Measurements from ENCODE around the gene C2orf78. TPM values are rescaled to one million over a fixed set of nuclear protein-coding genes. Genes with fewer than 3 reads are reported as not detected.
A peak's percentile ranks its signal among the peaks of the same experiment; 100 is the strongest.
"Not testable (repeated sequence)": the region's sequence is repeated elsewhere in the genome, so short reads cannot be mapped to it uniquely, and the experiment has no call there.

The C2orf78 gene, protein sequence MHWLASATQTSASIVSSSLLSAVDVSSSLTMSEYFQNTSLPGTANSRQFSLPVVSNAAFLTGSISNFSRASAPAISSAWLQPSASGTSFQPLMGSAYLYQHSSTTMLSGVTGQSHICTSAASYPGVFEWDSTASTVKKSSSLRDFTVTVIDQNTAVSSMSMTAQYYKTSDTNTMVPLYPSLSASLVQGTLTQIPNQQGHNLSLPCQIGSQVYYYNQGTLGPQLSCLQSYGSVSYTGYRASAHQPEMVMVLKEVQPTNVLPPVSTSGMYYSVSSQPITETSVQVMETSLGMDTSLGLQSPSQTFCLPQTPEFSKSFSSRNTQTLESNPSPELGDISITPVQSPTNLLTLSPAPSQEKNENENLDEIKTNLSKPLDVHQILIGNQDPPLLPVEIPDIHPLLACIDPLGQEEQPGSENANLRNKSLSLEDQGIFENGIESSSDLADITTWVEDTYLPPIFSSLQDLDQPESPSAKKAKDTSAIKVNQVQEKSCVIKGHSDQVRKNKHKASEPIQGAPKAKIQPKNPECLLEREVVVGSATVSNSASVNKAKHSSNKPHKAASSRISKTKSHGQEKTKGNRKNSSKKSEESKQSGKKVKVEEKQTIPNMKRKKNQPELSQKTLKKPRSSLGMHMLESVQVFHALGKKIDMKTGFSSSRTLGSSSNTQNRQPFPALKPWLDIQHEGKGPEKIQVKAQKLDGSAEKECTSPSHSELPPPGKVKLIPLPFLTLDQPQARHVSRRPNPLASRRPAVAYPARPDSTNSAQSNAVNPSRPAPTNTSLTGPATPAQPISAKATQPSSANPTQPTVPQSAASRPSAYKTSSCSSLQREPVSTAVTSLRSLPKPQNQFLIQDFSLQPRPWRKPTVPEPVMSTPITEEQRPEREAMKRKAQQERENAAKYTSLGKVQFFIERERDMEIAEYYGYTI
- polyA plus RNA-seq: not detected in 2 replicates
- not detected in 2 replicates for polyA minus RNA-seq

DNA sequence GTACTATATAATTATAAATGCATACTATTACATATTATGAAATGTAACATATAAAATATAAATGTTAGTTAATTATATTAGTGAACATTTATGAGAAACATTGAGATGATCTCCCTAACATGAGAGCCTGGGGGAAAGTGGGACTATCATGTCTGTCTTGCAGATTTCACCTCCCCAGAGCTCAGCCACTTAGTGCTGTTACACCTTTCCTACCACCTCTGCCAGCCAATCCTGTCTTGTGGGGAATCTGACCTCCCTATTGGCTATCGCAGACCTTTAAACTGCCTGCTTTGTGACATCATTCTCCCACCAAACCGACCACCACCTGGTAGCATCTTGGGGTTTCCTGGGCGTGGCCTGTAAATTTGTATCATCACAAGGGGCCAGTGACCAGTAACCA lies at the start of gene C2orf78:
Gene C2orf78, plus strand, starts transcription at position 301 of the 400 bp plus-strand sequence. CDS start 127 bp downstream, outside the sequence.
- not testable (repeated sequence) for H2AFZ ChIP-seq (ENCODE audit: low read depth, low read length); H3K27ac ChIP-seq (ENCODE audit: low read length); H3F3A ChIP-seq (ENCODE audit: insufficient read depth, low read length, poor library complexity, severe bottlenecking); H3K36me3 ChIP-seq (ENCODE audit: insufficient read depth, low read length); H3K9me2 ChIP-seq (ENCODE audit: insufficient read depth, low read length); H3K9me3 ChIP-seq (ENCODE audit: low read length); H3K4me3 ChIP-seq (ENCODE audit: low read length); H3K4me2 ChIP-seq (ENCODE audit: low read length); H3K9ac ChIP-seq (ENCODE audit: low read length); H4K20me1 ChIP-seq (ENCODE audit: insufficient read depth); H3K27me3 ChIP-seq (ENCODE audit: insufficient read depth, low read depth, low read length)
- peaks cover 10% of the 10 kb centered on the region for H3K79me2 ChIP-seq (replicated peaks; ENCODE audit: insufficient read depth, low read length)

DNA sequence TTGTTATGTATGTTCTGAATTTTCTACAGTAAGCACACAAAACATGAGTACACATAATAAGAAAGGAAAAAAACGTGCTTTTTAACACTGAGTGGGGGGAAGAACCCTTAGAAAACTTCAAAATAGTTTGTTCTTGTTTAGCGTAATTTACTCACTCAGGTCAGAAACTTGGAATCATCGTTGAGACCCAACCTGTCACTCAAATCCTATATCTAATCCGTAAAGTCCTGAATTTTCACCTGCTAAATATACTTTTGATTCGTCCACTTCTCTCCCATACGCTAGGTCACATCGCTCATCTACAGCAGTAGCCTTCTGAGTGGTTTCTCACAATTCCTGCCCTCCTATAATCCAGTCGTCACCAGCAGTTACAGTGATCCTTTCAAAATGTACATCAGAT lies 47.6 kb upstream of the C2orf78 start:
- H3K4me3 ChIP-seq (ENCODE audit: low read length): peak overlapping the region; percentile 82
- H3K27me3 ChIP-seq (ENCODE audit: insufficient read depth, low read depth, low read length): no peaks in the 10 kb centered on the region
- H3K9ac ChIP-seq (ENCODE audit: low read length): peak overlapping the region; percentile 69
- H3K36me3 ChIP-seq (ENCODE audit: insufficient read depth, low read length): no peaks in the 10 kb centered on the region
- peak overlapping the region; percentile 67 for H3K27ac ChIP-seq (ENCODE audit: low read length)
- H2AFZ ChIP-seq (ENCODE audit: low read depth, low read length): no peak overlapping the region
- no peaks in the 10 kb centered on the region for H3K9me3 ChIP-seq (ENCODE audit: low read length)
- H3K9me2 ChIP-seq (ENCODE audit: insufficient read depth, low read length): no peaks in the 10 kb centered on the region
- no peaks in the 10 kb centered on the region for H3F3A ChIP-seq (ENCODE audit: insufficient read depth, low read length, poor library complexity, severe bottlenecking)
- peaks cover 15% of the 10 kb centered on the region for H3K79me2 ChIP-seq (replicated peaks; ENCODE audit: insufficient read depth, low read length)
- peak overlapping the region; percentile 63 for H3K4me2 ChIP-seq (ENCODE audit: low read length)
- no peaks in the 10 kb centered on the region for H4K20me1 ChIP-seq (ENCODE audit: insufficient read depth)
- TF ChIP-seq, protein P1, sequence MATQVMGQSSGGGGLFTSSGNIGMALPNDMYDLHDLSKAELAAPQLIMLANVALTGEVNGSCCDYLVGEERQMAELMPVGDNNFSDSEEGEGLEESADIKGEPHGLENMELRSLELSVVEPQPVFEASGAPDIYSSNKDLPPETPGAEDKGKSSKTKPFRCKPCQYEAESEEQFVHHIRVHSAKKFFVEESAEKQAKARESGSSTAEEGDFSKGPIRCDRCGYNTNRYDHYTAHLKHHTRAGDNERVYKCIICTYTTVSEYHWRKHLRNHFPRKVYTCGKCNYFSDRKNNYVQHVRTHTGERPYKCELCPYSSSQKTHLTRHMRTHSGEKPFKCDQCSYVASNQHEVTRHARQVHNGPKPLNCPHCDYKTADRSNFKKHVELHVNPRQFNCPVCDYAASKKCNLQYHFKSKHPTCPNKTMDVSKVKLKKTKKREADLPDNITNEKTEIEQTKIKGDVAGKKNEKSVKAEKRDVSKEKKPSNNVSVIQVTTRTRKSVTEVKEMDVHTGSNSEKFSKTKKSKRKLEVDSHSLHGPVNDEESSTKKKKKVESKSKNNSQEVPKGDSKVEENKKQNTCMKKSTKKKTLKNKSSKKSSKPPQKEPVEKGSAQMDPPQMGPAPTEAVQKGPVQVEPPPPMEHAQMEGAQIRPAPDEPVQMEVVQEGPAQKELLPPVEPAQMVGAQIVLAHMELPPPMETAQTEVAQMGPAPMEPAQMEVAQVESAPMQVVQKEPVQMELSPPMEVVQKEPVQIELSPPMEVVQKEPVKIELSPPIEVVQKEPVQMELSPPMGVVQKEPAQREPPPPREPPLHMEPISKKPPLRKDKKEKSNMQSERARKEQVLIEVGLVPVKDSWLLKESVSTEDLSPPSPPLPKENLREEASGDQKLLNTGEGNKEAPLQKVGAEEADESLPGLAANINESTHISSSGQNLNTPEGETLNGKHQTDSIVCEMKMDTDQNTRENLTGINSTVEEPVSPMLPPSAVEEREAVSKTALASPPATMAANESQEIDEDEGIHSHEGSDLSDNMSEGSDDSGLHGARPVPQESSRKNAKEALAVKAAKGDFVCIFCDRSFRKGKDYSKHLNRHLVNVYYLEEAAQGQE (IDR thresholded peaks at IDR 0.05; ENCODE audit: borderline replicate concordance): no peak
- TF ChIP-seq RAD21 (conservative IDR thresholded peaks at IDR 0.05) (no peak), EP300 (conservative IDR thresholded peaks at IDR 0.05; ENCODE audit: poor library complexity, severe bottlenecking) (no peak)

DNA sequence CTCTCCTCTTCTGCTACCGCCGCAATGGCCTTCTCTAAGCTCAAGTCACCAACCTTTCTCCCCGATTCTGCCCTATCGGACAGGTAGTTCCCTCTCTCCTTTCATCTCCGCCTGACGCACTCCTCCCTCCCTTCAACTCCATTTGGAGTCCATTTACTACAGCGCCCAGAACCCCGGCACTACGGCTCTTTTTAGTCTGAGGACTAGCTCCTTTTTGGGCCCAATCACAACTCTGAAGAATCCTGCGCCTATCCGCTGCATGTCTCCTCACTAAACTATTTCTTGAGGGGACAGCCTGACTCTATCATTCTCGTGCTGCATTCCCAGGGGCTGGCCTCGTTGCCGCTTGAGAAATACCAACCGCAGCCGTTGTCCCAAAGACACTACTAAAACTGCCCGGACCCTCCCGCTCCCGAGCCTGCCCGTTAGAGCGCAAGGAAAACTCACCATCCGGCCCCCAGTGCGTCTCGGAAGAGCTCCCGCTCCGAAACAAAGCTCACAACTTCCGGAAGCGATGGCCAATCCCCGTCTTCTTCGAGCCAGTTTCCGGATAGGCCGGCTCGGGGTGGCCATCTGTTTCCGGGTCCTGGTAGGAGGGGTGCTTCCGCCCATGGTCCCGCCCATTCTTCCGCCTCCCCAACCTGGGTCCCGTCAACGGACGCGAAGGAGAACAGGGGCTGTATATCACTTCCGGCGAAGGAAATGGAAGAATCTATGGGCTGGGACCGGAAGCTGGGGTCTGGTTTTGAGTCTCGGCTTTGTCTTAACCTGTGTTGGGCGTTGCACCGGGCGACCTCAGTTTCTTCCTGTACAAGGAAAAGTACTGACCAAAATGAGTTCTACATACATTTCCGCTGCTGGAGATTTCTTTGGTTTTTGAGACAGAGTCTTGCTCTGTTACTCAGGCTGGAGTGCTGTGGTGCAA lies 46.9 kb upstream of the C2orf78 start, which contains the start of gene TPRKB:
Gene TPRKB, minus strand, starts transcription at position 491 of the 925 bp plus-strand sequence. CDS start 2,776 bp downstream, outside the sequence.
- Histone ChIP-seq H2AFZ (ENCODE audit: low read depth, low read length) (peak within 1 kb of the TSS; percentile 92), H3K79me2 (replicated peaks; ENCODE audit: insufficient read depth, low read length) (peaks cover 15% of the 10 kb centered on the region), H3K27ac (ENCODE audit: low read length) (peak within 1 kb of the TSS; percentile 77), H3K9me3 (ENCODE audit: low read length) (no peaks in the 10 kb centered on the region), H3K4me2 (ENCODE audit: low read length) (peak within 1 kb of the TSS; percentile 63), H4K20me1 (ENCODE audit: insufficient read depth) (no peaks in the 10 kb centered on the region), H3K27me3 (ENCODE audit: insufficient read depth, low read depth, low read length) (no peaks in the 10 kb centered on the region), H3F3A (ENCODE audit: insufficient read depth, low read length, poor library complexity, severe bottlenecking) (no peaks in the 10 kb centered on the region), H3K9ac (ENCODE audit: low read length) (peak within 1 kb of the TSS; percentile 69), H3K36me3 (ENCODE audit: insufficient read depth, low read length) (no peaks in the 10 kb centered on the region), H3K4me3 (ENCODE audit: low read length) (peak within 1 kb of the TSS; percentile 82), H3K9me2 (ENCODE audit: insufficient read depth, low read length) (no peaks in the 10 kb centered on the region)
- peak; percentile 77 for TF ChIP-seq POLR2AphosphoS5 (IDR thresholded peaks at IDR 0.05)
- TF ChIP-seq, protein P2, sequence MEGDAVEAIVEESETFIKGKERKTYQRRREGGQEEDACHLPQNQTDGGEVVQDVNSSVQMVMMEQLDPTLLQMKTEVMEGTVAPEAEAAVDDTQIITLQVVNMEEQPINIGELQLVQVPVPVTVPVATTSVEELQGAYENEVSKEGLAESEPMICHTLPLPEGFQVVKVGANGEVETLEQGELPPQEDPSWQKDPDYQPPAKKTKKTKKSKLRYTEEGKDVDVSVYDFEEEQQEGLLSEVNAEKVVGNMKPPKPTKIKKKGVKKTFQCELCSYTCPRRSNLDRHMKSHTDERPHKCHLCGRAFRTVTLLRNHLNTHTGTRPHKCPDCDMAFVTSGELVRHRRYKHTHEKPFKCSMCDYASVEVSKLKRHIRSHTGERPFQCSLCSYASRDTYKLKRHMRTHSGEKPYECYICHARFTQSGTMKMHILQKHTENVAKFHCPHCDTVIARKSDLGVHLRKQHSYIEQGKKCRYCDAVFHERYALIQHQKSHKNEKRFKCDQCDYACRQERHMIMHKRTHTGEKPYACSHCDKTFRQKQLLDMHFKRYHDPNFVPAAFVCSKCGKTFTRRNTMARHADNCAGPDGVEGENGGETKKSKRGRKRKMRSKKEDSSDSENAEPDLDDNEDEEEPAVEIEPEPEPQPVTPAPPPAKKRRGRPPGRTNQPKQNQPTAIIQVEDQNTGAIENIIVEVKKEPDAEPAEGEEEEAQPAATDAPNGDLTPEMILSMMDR (IDR thresholded peaks at IDR 0.05; ENCODE audit: poor library complexity, severe bottlenecking): no peak
- TF ChIP-seq, protein P1 (IDR thresholded peaks at IDR 0.05; ENCODE audit: borderline replicate concordance): peak; percentile 20
- TF ChIP-seq TAF1 (IDR thresholded peaks at IDR 0.05; ENCODE audit: low read depth): no peak
- peak; percentile 94 for TF ChIP-seq MXI1 (conservative IDR thresholded peaks at IDR 0.05; ENCODE audit: poor library complexity, severe bottlenecking)
- peak; percentile 30 for TF ChIP-seq EP300 (conservative IDR thresholded peaks at IDR 0.05; ENCODE audit: poor library complexity, severe bottlenecking)
- no peak for TF ChIP-seq RAD21 (conservative IDR thresholded peaks at IDR 0.05)
- TF ChIP-seq SMC3 (conservative IDR thresholded peaks at IDR 0.05; ENCODE audit: poor library complexity): peak; percentile 35
